Activated CD4-positive, CD25-positive, alpha-beta regulatory T cell (primary cell): Measurements from ENCODE around the gene GUF1.
A peak's percentile ranks its signal among the peaks of the same experiment; 100 is the strongest.
"Not testable (repeated sequence)": the region's sequence is repeated elsewhere in the genome, so short reads cannot be mapped to it uniquely, and the experiment has no call there.

ENCODE experiments used
- DNase-seq, 4 experiments: peaks; one replicate each; lab custom pipeline; 2025; lab: John Stamatoyannopoulos, UW

The GUF1 gene

GRCh38 chr4:44704673-44705072 lies 26.5 kb downstream of the GUF1 start:
- no peak for DNase-seq

- DNase-seq: no peak
Measured at GRCh38 chr4:44713125-44713524, 34.9 kb downstream of the GUF1 start.

GRCh38 chr4:44716597-44716996 lies 38.4 kb downstream of the GUF1 start:
- DNase-seq: no peak

GRCh38 chr4:44720371-44720770 lies 42.2 kb downstream of the GUF1 start:
- DNase-seq: no peak

- no peak for DNase-seq
Measured at GRCh38 chr4:44722001-44722400, 43.8 kb downstream of the GUF1 start.

DNA sequence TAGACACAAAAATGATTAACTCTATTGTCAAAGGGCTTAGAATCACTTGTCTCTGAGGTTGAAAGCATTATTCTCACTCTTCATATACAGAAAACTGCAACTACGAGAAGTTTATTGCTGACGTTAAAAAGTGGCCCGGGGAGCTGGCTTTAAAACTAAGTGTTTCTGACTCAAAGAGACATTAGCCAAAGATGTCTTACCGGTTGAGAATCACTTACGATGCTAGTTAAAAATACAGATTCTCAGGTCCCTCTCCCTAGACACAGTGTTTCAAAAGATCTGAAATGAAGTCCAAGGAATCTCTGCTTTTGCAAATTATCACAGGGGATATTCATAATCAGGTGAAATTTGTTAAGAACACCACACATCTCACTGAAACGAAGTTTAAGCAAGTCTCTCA lies 46.9 kb downstream of the GUF1 start:
- DNase-seq: no peak

DNA sequence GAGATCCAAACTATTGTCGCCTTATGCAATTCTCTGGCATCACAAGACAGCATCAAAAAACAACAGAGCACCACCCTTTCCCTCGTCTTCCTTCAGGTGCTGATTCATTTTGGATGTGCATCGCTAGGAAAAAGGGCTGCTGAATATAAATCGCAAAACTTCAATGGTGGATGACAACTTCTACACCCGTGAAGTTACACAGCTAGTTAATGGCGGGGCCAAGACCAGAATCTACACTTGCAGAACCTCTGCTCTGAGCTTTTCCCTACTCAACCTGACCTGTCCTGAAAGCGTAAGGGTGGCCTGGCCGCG lies 47.5 kb downstream of the GUF1 start:
- DNase-seq: no peak

DNA sequence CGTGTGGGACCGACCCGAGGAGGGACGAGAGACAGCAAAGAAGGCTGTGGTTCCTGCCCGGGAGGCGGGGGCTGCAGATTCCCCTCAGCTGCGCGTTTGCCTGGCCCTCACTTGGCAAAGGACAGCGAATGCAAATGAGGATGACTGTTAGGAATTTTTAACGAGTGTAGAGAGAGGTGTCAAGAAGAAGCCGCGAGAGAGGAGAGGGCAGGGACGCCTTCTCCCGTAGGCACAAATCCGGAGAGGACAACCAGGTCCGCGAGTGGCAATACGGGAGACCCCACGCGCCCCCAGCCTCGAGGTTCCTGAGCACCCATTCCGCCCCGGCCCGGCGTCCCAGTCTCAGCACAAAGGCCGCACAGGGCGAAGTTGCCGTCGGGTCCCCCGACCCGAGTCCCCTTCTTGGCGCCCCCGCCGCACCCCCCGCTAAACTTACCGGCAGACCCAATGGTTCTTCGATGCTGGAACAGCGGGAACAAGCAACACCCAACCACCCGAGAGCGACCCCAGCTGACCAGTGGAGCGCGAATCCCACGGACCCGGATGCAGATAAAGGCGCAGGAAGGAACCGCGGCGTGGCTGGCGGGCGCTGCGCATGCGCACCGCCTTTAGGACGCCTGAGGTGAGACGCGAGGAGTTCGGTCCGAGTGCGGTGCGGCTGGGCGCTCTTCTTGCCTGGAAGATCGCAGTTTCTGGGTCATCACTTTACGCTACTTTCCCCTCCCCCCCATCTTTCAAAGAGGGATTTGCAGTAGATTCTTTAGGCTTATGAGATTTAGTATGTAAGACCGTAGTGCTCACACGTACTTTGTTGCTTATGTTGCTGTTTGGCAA lies 48.0 kb downstream of the GUF1 start, which contains the start of gene GNPDA2:
TSS of gene GNPDA2 (minus strand) at position 519 of the 834 bp plus-strand sequence. CDS start 4,349 bp downstream, outside the sequence.
- peak; percentile 47 to 66 (median 55) for DNase-seq

DNA sequence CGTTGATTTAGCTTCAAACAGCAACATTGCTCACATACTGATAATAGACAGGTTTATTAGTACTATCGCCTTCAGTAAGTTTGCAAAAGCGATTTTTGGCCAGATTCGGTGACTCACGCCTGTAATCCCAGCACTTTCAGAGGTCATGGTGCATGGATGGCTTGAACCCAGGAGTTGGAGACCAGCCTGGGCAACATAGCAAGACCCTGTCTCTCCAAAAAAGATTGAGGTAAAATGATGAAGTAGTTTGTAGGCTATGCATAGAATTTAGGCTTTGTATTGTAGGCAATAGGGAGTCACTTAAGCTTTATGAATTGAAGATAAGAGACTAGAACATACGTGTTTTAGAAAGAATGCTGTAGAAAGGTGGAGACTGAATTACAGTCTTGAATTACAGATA lies 49.3 kb downstream of the GUF1 start:
- DNase-seq: no peak

- not testable (repeated sequence) for DNase-seq
Measured at GRCh38 chr4:44728694-44729093, 50.5 kb downstream of the GUF1 start.

DNA sequence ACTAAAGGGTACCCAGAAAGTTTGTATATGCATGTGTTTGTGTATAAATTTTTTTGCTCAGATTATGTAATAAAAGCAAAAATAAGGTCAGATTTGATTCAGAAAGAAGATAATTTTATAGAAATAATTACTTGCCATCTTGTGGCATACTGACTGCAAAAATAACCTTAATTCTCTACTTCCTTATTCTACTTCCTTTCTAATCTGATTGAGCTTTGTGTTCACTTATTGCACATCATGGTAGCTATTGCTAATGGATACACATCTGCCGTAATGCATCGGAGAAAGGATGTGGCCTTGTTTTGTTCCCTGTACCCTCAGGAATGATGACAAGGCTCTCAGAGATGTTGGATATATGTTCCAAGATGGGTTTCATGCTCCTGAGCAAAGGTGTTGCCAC lies 58.7 kb downstream of the GUF1 start:
- no peak for DNase-seq

- DNase-seq: no peak
Measured at GRCh38 chr4:44738615-44739014, 60.4 kb downstream of the GUF1 start.

DNA sequence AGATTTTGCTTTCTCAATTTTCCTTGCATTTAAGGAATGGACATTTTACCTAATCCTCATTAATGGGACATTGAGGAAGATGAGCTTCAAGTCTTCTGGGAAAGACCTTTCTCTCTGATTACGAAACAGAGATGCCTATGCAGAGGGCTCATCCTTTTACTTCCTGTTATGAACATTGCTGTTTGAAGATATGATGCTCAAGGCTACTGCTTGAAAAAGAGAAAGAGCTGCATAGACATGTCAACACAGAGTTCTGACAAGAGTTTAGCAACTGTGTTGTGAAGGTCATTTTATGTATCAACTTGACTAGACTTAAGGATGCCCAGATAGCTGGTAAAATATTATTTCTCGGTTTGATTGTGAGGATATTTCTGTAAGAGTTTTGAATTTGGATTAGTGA lies 62.0 kb downstream of the GUF1 start:
- DNase-seq: no peak
